Measurements from ENCODE around the gene BRD9.

DNA sequence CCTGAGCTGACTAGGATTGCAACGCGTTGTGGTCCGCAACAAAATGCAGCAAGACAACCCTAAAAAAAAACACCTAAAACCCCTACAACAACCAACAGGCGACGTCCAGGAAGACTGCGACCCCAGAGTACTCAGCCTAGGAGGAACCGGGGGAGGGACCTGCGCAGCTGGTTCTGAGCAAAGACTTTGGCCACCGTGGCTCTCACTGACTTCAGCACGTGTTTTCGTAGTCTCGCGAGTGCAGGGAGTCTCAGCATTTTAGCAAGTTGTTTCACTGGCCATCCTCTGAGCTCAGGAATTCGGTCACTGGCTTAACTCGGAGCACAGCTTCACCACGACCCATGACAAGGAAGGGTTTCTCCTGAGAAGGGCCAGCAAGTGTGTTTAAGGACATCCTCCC, 33.2 kb downstream of the BRD9 start:
- TF ChIP-seq, protein P1, sequence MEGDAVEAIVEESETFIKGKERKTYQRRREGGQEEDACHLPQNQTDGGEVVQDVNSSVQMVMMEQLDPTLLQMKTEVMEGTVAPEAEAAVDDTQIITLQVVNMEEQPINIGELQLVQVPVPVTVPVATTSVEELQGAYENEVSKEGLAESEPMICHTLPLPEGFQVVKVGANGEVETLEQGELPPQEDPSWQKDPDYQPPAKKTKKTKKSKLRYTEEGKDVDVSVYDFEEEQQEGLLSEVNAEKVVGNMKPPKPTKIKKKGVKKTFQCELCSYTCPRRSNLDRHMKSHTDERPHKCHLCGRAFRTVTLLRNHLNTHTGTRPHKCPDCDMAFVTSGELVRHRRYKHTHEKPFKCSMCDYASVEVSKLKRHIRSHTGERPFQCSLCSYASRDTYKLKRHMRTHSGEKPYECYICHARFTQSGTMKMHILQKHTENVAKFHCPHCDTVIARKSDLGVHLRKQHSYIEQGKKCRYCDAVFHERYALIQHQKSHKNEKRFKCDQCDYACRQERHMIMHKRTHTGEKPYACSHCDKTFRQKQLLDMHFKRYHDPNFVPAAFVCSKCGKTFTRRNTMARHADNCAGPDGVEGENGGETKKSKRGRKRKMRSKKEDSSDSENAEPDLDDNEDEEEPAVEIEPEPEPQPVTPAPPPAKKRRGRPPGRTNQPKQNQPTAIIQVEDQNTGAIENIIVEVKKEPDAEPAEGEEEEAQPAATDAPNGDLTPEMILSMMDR (IDR thresholded peaks at IDR 0.05; ENCODE audit: low read depth, low read length): no peak
- no peak for TF ChIP-seq POLR2A (IDR thresholded peaks at IDR 0.05; ENCODE audit: extremely low read depth, insufficient read length)
- no peak for TF ChIP-seq MAX (IDR thresholded peaks at IDR 0.05; ENCODE audit: low read depth, low read length)

Data from NB4 (cell line).